SU-DHL-6 (cell line): ENCODE data around the gene PLXND1.

ENCODE experiments used
- H2AFZ ChIP-seq: fragments of 200-600 bp; sonication (generic); 2 replicates; pipeline ENCODE4 v1.6.1; 2014; ENCODE audit warnings: low read depth, mild to moderate bottlenecking, moderate library complexity, mixed read lengths, antibody characterized with exemption, low read length; ENCODE audit not compliant: severe bottlenecking
- H3F3A ChIP-seq: fragments of 200-600 bp; shearing (Covaris generic); 2 replicates; pipeline ENCODE4 v1.6.0; 2016; ENCODE audit warnings: antibody characterized with exemption, mild to moderate bottlenecking; ENCODE audit not compliant: insufficient read depth
- H3K27ac ChIP-seq: fragments of 200-600 bp; sonication (generic); 2 replicates; pipeline ENCODE4 v1.5.1; 2016; ENCODE audit warnings: low read depth, mild to moderate bottlenecking, low read length, moderate library complexity, mixed read lengths
- H3K27me3 ChIP-seq: fragments of 200-600 bp; sonication (generic), shearing (Covaris generic); 2 replicates; pipeline ENCODE4 v1.6.0; 2014; ENCODE audit warnings: mild to moderate bottlenecking, low read length
- H3K36me3 ChIP-seq: fragments of 200-600 bp; sonication (generic); 2 replicates; pipeline ENCODE4 v1.6.1; 2014; ENCODE audit warnings: mild to moderate bottlenecking, low read length, mixed read lengths
- H3K4me2 ChIP-seq: fragments of 300-600, 200-600 bp; shearing (Covaris generic), sonication (generic); 2 replicates; pipeline ENCODE4 v1.6.0; 2014; ENCODE audit warnings: low read length, low read depth, mild to moderate bottlenecking; ENCODE audit not compliant: poor library complexity, severe bottlenecking
- H3K4me3 ChIP-seq: fragments of 200-600 bp; sonication (generic); 2 replicates; pipeline ENCODE4 v1.5.1; 2014; ENCODE audit warnings: antibody characterized with exemption, low read length, mild to moderate bottlenecking, mixed read lengths; ENCODE audit not compliant: insufficient read depth, poor library complexity, severe bottlenecking
- H3K79me2 ChIP-seq: fragments of 200-600 bp; sonication (generic); 2 replicates; pipeline ENCODE4 v1.6.1; 2014; ENCODE audit warnings: mild to moderate bottlenecking, low read length, moderate library complexity; ENCODE audit not compliant: insufficient read depth
- H3K9ac ChIP-seq: fragments of 200-600 bp; sonication (generic); 2 replicates; pipeline ENCODE4 v1.7.0; 2014; ENCODE audit warnings: mild to moderate bottlenecking, low read length
- H3K9me2 ChIP-seq: fragments of 200-600 bp; sonication (generic); replicated peaks from 2 replicates; pipeline ENCODE4 v1.6.1; 2014; ENCODE audit warnings: low read length; ENCODE audit not compliant: insufficient read depth
- H3K9me3 ChIP-seq: fragments of 200-600 bp; sonication (generic); 2 replicates; pipeline ENCODE4 v1.6.1; 2014; ENCODE audit warnings: low read length, mixed read lengths; ENCODE audit not compliant: insufficient read depth
- H4K20me1 ChIP-seq: fragments of 200-600 bp; sonication (generic); 2 replicates; pipeline ENCODE4 v1.6.1; 2014; ENCODE audit warnings: low read depth, mild to moderate bottlenecking, antibody characterized with exemption, low read length, moderate library complexity, mixed read lengths
- EZH2phosphoT487 ChIP-seq: fragments of 200-600 bp; sonication (generic), shearing (Covaris generic); conservative IDR thresholded peaks from 2 replicates; pipeline ENCODE4 v1.6.1; 2018; ENCODE audit warnings: mild to moderate bottlenecking, antibody characterized with exemption, low read length, moderate library complexity, mixed read lengths
- TF ChIP-seq, protein P1 (sequence below): fragments of 200-600 bp; sonication (generic); IDR thresholded peaks from one replicate; pipeline ENCODE4 v1.5.1; 2017; ENCODE audit warnings: antibody characterized with exemption, mild to moderate bottlenecking, low read length, moderate library complexity; ENCODE audit not compliant: insufficient read depth, poor library complexity, severe bottlenecking

The PLXND1 gene

DNA sequence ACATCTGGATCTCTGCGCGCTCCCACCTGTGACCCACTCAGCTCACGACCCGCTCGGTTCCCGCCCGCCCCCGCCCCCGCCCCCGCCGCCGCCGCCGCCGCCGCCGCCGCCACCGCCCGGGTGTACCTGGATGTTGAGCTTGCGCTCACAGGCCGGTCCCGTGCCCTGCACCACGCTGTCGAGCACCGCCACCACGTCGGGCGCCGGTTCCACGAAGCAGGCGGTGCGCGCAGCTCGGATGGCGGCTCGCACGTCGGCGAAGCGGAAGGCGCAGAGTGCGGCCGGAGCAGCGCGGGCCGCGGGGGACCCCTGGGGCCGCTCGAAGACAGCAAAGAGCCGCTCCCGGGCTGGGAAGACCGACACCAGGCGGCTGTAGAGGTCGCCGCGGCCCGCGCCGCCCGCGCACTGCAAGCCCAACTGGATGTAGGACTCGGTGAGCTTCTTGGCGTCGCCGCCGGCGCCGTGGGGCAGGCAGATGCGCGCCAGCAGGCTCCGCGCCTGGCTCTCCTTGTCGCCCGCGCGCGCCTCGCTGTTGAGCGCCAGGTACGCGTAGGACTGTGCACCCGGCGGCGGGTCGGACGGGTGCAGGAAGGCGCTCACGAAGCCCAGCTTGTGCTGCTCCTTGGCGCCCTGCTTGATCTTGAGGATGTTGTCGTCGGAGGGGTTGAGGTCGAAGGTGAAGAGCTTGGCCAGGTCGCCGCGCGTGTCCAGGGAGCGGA is 1.1 kb downstream of the PLXND1 start:
- Histone ChIP-seq H4K20me1 (no peaks in the 10 kb centered on the region), H3K9ac (no peak overlapping the region), H3K27ac (no peak overlapping the region)

DNA sequence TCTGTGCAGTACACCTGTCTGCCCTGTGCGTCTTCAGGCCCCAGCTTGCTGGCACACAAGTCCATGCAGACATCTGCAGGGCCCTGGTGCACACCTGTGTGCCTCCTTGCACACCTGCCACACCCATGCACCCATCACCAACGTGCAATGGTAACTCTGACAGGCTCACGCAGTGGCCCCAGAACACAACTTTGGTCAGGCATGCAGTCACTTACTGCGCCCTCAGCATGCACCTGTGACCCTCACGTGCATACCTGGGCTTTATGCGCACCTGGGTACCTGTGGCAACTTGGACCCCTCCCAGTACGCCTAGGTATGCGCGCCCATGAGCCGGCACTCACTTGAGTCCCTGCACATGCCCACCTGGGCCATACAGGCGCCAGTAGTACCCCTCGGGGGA is 1.7 kb downstream of the PLXND1 start:
- no peak for TF ChIP-seq EZH2phosphoT487
- H3K9ac ChIP-seq, result no peak overlapping the region
- no peaks in the 10 kb centered on the region for H4K20me1 ChIP-seq
- no peak overlapping the region for H3K27ac ChIP-seq
- H3K27me3 ChIP-seq, result no peaks in the 10 kb centered on the region
- H3K4me3 ChIP-seq, result no peak overlapping the region
- H3F3A ChIP-seq, result no peaks in the 10 kb centered on the region
- H3K9me2 ChIP-seq, result no peaks in the 10 kb centered on the region
- no peak overlapping the region for H3K4me2 ChIP-seq
- no peaks in the 10 kb centered on the region for H3K79me2 ChIP-seq
- H3K9me3 ChIP-seq, result no peaks in the 10 kb centered on the region
- no peaks in the 10 kb centered on the region for H3K36me3 ChIP-seq
- H2AFZ ChIP-seq, result no peak overlapping the region

More for the DNA sequence above, 1.1 kb downstream of the PLXND1 start:
- no peak overlapping the region for H2AFZ ChIP-seq
- H3K79me2 ChIP-seq, result no peaks in the 10 kb centered on the region
- H3K4me2 ChIP-seq, result no peak overlapping the region
- no peak for TF ChIP-seq EZH2phosphoT487
- TF ChIP-seq, protein P1, sequence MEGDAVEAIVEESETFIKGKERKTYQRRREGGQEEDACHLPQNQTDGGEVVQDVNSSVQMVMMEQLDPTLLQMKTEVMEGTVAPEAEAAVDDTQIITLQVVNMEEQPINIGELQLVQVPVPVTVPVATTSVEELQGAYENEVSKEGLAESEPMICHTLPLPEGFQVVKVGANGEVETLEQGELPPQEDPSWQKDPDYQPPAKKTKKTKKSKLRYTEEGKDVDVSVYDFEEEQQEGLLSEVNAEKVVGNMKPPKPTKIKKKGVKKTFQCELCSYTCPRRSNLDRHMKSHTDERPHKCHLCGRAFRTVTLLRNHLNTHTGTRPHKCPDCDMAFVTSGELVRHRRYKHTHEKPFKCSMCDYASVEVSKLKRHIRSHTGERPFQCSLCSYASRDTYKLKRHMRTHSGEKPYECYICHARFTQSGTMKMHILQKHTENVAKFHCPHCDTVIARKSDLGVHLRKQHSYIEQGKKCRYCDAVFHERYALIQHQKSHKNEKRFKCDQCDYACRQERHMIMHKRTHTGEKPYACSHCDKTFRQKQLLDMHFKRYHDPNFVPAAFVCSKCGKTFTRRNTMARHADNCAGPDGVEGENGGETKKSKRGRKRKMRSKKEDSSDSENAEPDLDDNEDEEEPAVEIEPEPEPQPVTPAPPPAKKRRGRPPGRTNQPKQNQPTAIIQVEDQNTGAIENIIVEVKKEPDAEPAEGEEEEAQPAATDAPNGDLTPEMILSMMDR, result no peak
- no peaks in the 10 kb centered on the region for H3K36me3 ChIP-seq
- H3K4me3 ChIP-seq, result no peak overlapping the region
- no peaks in the 10 kb centered on the region for H3K27me3 ChIP-seq
- H3K9me3 ChIP-seq, result no peaks in the 10 kb centered on the region
- H3K9me2 ChIP-seq, result no peaks in the 10 kb centered on the region
- no peaks in the 10 kb centered on the region for H3F3A ChIP-seq

DNA sequence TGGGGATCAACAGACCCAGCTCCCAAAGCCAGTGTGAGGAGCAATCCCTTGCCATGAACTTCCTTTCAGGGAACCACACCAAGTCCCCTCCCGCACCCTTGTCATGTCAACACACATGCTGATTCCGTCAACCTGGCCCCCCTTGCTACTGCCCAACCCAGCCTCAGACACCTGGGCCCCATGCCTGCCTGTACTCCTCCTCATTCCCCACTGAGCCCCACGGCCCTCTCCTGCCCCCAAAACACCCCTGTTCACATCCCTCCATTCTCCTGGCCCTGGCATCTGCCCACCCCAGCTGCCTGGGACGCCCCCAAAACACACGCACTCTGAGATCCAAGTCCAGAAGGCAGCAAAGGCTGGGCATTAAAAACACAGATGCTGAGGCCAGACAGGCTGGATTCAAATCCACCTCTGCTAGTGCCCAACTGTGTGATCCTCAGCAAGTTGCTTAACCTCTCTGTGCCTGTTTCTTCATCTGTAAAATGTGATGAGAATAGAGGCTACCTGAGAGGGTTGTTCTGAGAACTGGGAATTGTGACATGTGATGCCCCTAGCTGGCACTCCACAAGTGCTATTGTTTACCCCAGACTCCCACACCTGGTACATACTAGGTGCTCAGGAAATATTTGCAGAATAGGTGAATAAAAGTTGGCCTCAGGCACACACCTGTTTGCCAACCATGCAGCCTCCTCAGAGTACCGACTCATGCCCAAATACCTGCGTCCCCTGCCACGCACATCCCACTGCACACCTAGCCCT is 2.3 kb downstream of the PLXND1 start:
- TF ChIP-seq EZH2phosphoT487, result no peak
- TF ChIP-seq, protein P1, result no peak
- Histone ChIP-seq H3K27ac (no peak overlapping the region), H3K9me2 (no peaks in the 10 kb centered on the region), H3F3A (no peaks in the 10 kb centered on the region), H3K9ac (no peak overlapping the region), H3K27me3 (no peaks in the 10 kb centered on the region), H4K20me1 (no peaks in the 10 kb centered on the region), H2AFZ (no peak overlapping the region), H3K79me2 (no peaks in the 10 kb centered on the region), H3K4me3 (no peak overlapping the region), H3K36me3 (no peaks in the 10 kb centered on the region), H3K4me2 (no peak overlapping the region), H3K9me3 (no peaks in the 10 kb centered on the region)

DNA sequence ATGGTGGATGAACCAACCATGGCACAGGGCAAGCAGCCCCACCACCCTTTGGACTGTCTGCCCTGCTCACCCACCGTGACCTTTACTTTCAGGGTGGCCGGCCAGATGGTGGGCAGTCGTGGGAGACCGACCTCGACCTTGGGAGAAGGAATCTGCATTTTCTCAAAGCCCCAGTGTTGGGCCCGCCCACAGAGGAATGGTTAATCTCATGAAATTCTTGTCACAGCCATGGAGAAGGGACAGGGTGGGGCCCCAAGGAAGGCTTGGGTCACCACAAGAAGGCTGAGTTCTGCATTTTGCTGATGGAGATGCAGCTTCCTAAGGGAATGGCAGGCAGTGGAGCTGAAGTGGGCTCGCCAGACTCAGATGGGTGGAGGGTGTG is 2.9 kb downstream of the PLXND1 start:
- TF ChIP-seq, protein P1, result no peak
- no peak for TF ChIP-seq EZH2phosphoT487
- H2AFZ ChIP-seq, result no peak overlapping the region
- H3K4me3 ChIP-seq, result no peak overlapping the region
- no peaks in the 10 kb centered on the region for H3F3A ChIP-seq
- H3K9me2 ChIP-seq, result no peaks in the 10 kb centered on the region
- H3K9me3 ChIP-seq, result no peaks in the 10 kb centered on the region
- H3K79me2 ChIP-seq, result no peaks in the 10 kb centered on the region
- no peaks in the 10 kb centered on the region for H4K20me1 ChIP-seq
- no peaks in the 10 kb centered on the region for H3K36me3 ChIP-seq
- no peaks in the 10 kb centered on the region for H3K27me3 ChIP-seq
- no peak overlapping the region for H3K27ac ChIP-seq
- H3K4me2 ChIP-seq, result no peak overlapping the region
- no peak overlapping the region for H3K9ac ChIP-seq
